ENCODE results near the gene ZMIZ1.

The ZMIZ1 gene

GRCh38 chr10:79184657-79185056, 115.9 kb downstream of the ZMIZ1 start:
- FAIRE-seq (no peak), DNase-seq (ENCODE audit: low spot score) (no peak)

- FAIRE-seq: no peak
- DNase-seq (ENCODE audit: low spot score): peak; percentile 30
These were observed 116.5 kb downstream of the ZMIZ1 start for GRCh38 chr10:79185067-79185774.

DNA sequence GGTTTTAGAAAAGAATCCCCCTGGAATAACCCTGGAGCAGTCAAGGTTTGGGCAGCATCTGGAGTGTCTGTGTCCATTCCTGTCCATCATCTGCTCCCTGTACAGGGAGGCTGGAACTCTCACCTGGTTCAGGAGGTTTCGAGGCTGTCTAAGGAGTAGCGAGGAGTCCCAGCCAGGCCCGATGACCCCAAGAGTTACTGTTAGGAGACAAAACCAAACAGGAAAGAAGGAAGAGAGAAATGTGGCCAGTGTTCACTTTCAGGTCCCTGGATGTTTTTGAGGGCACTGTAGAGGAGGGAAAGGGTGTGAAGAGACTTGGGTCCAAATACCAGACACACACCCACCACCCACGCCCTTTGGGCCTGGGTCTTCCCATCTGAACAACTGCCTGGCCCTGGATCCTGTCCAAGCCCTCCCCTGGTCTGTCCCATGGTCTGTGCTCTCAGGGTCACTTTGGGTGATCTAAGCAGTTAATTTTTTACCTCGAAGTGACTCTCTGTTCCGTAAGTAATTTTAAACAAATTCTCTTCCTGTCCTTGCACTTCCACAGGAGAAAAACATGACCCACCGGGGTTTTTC, 117.1 kb downstream of the ZMIZ1 start:
- DNase-seq (ENCODE audit: low spot score): no peak
- FAIRE-seq: no peak

DNA sequence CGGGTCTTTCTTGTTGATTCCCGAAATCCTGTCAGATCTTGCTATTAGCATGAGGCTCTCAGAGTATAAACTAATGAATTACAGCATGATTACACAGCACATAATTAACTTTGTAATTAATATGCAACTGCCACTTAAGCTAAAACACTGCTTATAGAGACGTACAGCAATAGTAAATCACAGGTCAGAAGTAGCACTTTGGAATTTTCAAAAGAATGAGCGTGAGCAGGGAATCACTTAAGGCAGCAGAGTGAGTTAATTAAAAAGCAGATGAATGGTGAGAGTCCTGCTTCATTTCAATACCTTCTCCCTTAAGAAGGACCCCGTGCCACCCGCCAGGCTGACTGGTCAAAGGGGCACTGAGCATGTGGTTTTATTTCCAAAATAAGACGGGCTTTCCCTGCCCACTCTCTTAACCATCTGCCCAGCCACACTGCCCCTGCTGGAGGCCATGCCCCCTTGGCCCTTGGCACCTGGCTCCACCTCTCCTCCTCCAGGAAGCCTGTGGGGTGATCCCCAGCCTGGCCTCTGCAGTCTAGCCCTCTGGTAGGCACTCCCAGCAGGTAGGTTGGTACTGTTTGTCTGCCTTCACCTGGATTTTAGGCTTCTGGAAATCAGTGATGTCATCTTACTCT, 117.8 kb downstream of the ZMIZ1 start:
- no peak for DNase-seq (ENCODE audit: low spot score)
- FAIRE-seq: no peak

DNA sequence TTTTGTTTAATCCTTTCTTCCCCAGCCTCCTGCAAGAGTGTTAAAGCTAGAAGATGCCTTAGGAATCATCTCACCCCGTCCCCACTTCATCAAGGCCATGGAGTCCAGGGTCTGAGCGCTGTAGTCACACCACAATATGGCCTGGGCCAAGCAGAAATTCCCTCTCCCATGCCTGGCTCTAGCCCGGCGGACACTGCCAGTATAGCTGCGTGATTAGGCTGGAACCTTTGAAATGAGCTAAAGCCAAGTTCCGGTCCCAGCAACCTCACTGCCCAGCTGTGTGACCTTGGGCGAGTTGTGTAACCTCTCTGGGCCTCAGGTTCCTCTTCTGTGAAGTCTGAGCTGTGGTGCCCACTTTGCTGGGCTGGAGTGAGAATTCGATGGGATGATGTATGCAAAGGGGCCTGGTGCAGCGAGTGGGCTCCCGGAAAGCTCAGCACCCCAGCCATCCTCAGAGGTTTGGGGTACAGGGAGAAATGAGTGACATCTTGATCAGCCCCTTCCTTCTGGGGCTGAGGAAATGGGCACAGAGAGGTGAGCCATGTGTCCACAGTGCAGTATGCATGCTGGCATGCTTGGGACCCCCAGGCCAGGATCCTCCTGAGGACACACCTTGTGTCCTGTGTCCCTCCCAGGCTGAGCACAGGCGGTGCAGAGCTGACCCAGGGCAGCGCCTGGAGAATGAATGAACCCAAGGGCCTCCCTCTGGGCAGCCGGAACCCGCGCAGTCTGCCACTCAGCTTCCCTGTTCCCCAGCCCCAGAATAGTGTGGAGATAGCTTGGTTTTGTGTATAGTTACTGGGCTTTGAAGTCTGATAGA, 118.6 kb downstream of the ZMIZ1 start:
- no peak for FAIRE-seq
- DNase-seq (ENCODE audit: low spot score): no peak

DNA sequence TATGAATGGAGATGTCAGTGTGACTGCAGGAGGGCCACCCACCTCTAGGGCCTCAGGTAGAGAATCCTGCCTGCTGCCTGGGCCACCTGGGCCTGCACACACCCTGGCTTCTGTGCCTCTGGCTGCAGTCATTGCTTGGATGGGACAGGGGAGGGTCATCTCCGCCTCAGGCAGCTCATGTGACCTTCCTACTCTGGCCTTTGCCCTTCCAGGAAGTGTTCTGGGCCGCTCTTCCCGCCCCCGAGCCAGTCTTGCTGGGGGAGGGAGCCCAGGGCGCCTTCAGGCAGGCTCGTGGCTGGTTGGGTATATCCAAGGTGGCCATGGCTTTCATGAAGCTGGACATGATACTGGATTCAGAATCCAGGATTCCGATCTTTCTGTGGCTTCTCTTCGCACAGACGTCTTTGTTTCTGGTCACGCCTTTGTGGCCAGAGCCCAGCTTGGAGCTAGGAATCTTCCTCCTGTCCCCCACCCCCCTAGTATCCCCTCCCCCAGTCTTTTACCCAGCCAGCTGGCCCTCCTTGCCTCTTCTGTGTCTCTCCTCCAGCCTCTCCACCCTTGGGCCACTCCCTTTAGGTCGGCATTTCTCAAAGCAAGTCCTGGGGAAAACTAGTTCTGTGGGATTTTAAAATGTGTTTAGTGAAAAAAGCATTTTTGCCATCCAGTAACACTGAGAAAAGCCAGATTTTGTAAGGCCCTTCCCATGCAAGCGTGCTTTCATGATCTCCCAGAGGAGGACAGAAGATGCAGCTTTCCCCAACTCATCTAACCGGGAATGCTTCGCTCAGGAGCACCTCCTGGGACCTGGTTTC, 119.6 kb downstream of the ZMIZ1 start:
- no peak for DNase-seq (ENCODE audit: low spot score)
- no peak for FAIRE-seq

- FAIRE-seq (no peak), DNase-seq (ENCODE audit: low spot score) (no peak)
These were observed 120.4 kb downstream of the ZMIZ1 start for GRCh38 chr10:79189181-79189580.

DNA sequence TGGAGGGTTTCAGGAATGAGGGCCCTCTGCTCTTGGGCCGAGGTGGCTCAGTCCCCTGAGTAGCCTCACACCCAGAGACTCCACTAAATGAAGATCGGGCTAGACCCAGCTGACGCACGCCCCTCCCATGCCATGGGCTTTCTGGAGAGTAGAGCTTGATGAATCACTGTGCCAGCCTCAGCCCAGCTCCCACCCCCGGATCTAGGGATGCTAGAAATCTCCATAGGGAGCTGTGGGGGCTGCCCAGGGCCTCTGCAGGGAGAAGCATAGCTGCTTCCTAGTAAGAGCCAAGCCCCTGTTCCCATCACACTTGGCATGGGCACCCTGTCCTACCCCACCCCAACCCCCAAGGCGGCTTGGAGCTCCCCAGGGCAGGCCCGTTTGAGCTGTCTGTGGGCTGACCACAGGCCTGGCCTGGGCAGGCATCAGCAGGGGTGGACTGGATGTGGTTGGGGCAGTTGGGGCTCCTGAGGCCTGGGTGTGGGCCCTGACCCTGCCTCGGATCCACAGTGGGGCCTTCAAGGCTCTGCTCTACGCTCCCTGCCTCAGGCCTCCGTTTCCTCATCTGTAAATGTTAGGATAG, 121.2 kb downstream of the ZMIZ1 start:
- DNase-seq (ENCODE audit: low spot score): peak; percentile 75
- FAIRE-seq: peak; percentile 17

- FAIRE-seq (no peak), DNase-seq (ENCODE audit: low spot score) (no peak)
These were observed 122.0 kb downstream of the ZMIZ1 start for GRCh38 chr10:79190740-79191261.

- peak; percentile 13 for FAIRE-seq
- no peak for DNase-seq (ENCODE audit: low spot score)
These were observed 123.3 kb downstream of the ZMIZ1 start for GRCh38 chr10:79191951-79192676.

GRCh38 chr10:79192677-79193003, 123.9 kb downstream of the ZMIZ1 start:
- FAIRE-seq: no peak
- no peak for DNase-seq (ENCODE audit: low spot score)

- DNase-seq (ENCODE audit: low spot score) (no peak), FAIRE-seq (peak; percentile 17)
These were observed 125.1 kb downstream of the ZMIZ1 start for GRCh38 chr10:79193694-79194382.

- DNase-seq (ENCODE audit: low spot score) (peak; percentile 87), FAIRE-seq (peak; percentile 55)
These were observed 126.5 kb downstream of the ZMIZ1 start for GRCh38 chr10:79195091-79195923.

GRCh38 chr10:79196470-79197461, 128.0 kb downstream of the ZMIZ1 start:
- DNase-seq (ENCODE audit: low spot score) (peak; percentile 86), FAIRE-seq (peak; percentile 50)

DNA sequence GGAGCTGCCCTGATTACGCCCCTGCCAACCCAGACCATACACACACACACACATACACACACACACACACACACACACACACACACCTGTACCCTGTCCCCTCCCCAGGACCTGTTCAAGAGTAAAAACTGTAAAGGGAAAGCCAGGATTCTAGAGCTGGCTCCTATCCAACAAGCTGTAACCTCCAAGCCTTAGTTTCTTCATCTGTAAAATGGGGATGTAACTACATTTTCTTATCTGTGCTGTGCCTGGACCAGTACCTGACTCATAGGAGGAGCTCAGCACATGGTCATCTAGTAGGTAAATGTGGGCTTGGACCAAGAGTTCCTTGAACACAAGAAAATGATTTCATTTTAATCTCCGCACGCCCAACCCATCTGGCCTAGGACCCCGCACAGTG, 128.8 kb downstream of the ZMIZ1 start:
- FAIRE-seq: no peak

GRCh38 chr10:79200346-79200745, 131.6 kb downstream of the ZMIZ1 start:
- no peak for FAIRE-seq

More for the DNA sequence above, 128.8 kb downstream of the ZMIZ1 start:
- DNase-seq (ENCODE audit: low spot score): no peak

GRCh38 chr10:79201706-79202105, 132.9 kb downstream of the ZMIZ1 start:
- DNase-seq (ENCODE audit: low spot score) (no peak), FAIRE-seq (peak; percentile 30)

More at GRCh38 chr10:79200346-79200745, 131.6 kb downstream of the ZMIZ1 start:
- no peak for DNase-seq (ENCODE audit: low spot score)

Data from urothelium cell line (cell line).